ENCODE data around the gene MAPK8IP3.

DNA sequence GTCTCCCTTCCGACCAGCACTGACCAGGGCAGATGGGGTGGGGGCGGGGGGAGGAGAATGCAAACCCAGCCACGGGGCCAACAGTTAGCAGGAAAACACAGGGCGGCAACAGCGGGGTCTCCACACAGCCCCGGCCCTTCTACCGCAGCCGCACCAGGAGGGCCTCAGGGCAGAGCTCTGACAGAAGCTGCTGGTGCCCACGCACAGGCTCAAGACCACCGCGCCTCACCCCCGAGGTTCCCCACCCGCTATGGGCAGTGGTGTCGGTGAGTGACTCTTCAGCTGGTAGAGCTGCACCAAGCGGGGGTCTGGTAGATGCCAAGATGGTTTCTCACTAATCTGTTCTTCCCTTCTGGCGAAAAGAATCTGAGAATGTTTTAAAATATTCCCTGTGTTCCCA lies 104.5 kb downstream of the MAPK8IP3 start:
- TF ChIP-seq, protein P1, sequence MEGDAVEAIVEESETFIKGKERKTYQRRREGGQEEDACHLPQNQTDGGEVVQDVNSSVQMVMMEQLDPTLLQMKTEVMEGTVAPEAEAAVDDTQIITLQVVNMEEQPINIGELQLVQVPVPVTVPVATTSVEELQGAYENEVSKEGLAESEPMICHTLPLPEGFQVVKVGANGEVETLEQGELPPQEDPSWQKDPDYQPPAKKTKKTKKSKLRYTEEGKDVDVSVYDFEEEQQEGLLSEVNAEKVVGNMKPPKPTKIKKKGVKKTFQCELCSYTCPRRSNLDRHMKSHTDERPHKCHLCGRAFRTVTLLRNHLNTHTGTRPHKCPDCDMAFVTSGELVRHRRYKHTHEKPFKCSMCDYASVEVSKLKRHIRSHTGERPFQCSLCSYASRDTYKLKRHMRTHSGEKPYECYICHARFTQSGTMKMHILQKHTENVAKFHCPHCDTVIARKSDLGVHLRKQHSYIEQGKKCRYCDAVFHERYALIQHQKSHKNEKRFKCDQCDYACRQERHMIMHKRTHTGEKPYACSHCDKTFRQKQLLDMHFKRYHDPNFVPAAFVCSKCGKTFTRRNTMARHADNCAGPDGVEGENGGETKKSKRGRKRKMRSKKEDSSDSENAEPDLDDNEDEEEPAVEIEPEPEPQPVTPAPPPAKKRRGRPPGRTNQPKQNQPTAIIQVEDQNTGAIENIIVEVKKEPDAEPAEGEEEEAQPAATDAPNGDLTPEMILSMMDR (IDR thresholded peaks at IDR 0.05): no peak
- TF ChIP-seq POLR2A (IDR thresholded peaks at IDR 0.05): no peak

Measured in Peyer's patch (tissue), 4 donors.